D721Med (cell line): ENCODE measurements around the gene OR7G3.

Source experiments
- DNase-seq: peaks from one replicate; pipeline ENCODE4 v3.0.0; 2011; ENCODE audit warnings: low spot score; ENCODE audit not compliant: insufficient read length
- FAIRE-seq: peaks from 2 replicates; lab custom pipeline; 2011; peaks lifted over from hg19 to GRCh38; lab: Jason Lieb, UNC
- TF ChIP-seq, protein P1 (sequence below): IDR thresholded peaks from 2 replicates; pipeline ENCODE4 v1.5.1; 2012; ENCODE audit warnings: mild to moderate bottlenecking, control low read depth; ENCODE audit not compliant: insufficient read depth; ENCODE audit errors: missing control alignments

Gene OR7G3

GRCh38 chr19:9126900-9127405, at the start of gene OR7G3:
TSS of gene OR7G3 (minus strand) at chr19:9126950. CDS start at chr19:9126950, 0 bp downstream.
- DNase-seq (no peak), FAIRE-seq (no peak)
- TF ChIP-seq, protein P1, sequence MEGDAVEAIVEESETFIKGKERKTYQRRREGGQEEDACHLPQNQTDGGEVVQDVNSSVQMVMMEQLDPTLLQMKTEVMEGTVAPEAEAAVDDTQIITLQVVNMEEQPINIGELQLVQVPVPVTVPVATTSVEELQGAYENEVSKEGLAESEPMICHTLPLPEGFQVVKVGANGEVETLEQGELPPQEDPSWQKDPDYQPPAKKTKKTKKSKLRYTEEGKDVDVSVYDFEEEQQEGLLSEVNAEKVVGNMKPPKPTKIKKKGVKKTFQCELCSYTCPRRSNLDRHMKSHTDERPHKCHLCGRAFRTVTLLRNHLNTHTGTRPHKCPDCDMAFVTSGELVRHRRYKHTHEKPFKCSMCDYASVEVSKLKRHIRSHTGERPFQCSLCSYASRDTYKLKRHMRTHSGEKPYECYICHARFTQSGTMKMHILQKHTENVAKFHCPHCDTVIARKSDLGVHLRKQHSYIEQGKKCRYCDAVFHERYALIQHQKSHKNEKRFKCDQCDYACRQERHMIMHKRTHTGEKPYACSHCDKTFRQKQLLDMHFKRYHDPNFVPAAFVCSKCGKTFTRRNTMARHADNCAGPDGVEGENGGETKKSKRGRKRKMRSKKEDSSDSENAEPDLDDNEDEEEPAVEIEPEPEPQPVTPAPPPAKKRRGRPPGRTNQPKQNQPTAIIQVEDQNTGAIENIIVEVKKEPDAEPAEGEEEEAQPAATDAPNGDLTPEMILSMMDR, result no peak

DNA sequence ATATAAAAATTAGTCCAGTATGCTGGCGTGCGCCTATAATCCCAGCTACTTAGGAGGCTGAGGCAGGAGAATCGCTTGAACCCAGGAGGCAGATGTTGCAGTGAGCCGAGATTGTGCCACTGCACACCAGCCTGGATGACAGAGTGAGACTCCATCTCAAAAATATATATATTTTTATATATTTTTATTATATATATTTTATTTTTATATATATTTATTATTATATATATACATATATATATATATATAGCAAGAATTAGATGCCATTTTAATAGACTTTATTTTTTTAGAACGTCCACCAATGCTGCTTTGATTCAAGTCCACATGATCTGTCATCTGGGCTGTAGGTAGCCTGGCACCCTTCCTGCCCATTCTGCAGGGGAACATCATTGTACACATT, 48.6 kb upstream of the OR7G3 start:
- TF ChIP-seq, protein P1, result no peak
- no peak for DNase-seq

DNA sequence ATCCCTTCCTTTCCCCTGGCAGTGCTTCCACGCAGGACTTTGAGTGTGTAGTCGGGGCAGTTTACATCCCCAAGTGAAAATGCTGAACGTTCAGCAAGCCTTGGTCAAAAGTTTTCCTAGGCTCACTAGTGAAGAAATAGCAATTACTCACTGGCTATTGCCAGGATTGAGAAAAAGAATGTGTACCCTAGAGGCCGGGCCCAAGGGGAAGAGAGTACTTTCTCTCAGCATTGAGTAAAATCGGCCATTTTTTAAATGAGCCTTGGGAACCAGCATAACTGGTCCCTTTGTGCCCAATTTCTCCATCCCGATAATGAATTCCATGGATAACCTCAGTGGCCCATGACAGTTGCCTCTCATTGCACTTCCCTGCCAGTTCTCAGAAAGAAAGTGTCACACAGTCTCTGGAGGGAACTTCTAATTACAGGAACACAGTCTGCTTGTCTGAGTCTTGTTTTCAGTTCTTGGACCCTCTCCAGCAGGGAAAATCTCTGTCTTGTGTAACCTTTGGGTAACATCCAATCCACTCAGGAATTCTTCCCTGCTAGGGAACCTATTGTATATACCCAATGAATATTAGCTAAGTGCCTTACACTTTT, 44.7 kb upstream of the OR7G3 start:
- DNase-seq (no peak), FAIRE-seq (no peak)
- TF ChIP-seq, protein P1, result no peak

More for the DNA sequence above, 48.6 kb upstream of the OR7G3 start:
- no peak for FAIRE-seq

- no peak for FAIRE-seq
- TF ChIP-seq, protein P1, result no peak
- no peak for DNase-seq
These were observed 40.1 kb upstream of the OR7G3 start for GRCh38 chr19:9166846-9167245.

- TF ChIP-seq, protein P1, result no peak
- FAIRE-seq (no peak), DNase-seq (no peak)
These were observed 38.5 kb upstream of the OR7G3 start for GRCh38 chr19:9165261-9165660.

GRCh38 chr19:9161427-9161826, 34.7 kb upstream of the OR7G3 start:
- TF ChIP-seq, protein P1, result no peak
- no peak for FAIRE-seq
- DNase-seq, result no peak

DNA sequence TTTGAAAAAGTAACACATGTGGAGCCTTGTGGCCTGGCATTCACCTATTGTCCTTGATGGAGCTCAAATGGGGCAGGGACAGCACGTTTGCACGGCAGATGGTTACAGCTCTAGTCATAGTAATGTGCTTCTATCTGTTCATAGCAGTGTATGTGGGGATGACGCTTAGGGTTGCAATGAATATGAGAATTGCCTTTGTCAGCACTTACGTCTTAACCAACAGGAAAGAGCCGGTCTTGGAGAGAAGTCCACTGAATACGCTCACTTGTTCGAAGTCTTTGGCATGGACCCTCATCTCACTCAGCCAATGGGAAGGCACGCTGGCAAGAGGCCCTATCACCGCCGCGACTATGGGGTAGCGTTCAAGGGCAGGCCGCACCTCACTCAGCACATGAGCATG, 33.1 kb upstream of the OR7G3 start:
- DNase-seq (no peak), FAIRE-seq (no peak)
- TF ChIP-seq, protein P1, result no peak
